HL-60 (cell line): ENCODE results near the gene CTNNA3.

ENCODE experiments used
- DNase-seq, 2 experiments: peaks; one replicate each; pipeline ENCODE4 v3.0.0-alpha.2; 2010 to 2020; ENCODE audit warnings: low read depth in 1 of 2, low spot score in 1 of 2
- H3K27ac ChIP-seq: fragments of 250-450 bp; sonication (Bioruptor Pico); replicated peaks from 2 replicates; pipeline ENCODE4 v1.5.1; 2020; ENCODE audit warnings: mild to moderate bottlenecking, moderate library complexity
- H3K27me3 ChIP-seq: fragments of 250-450 bp; sonication (Bioruptor Pico); 2 replicates; pipeline ENCODE4 v1.5.1; 2021; ENCODE audit warnings: mild to moderate bottlenecking, moderate library complexity; ENCODE audit not compliant: insufficient read depth, poor library complexity, severe bottlenecking
- H3K4me3 ChIP-seq: replicated peaks from 2 replicates; pipeline ENCODE4 v1.5.1; 2011; ENCODE audit warnings: mild to moderate bottlenecking, control low read depth, low read length; ENCODE audit not compliant: insufficient read depth
- CTCF ChIP-seq: IDR thresholded peaks from one replicate; pipeline ENCODE4 v1.5.1; 2011; ENCODE audit warnings: low read length, control low read depth, inconsistent platforms; ENCODE audit not compliant: insufficient read depth
- GABPA ChIP-seq: IDR thresholded peaks from 2 replicates; pipeline ENCODE4 v1.6.1; 2012; ENCODE audit warnings: low read depth
- POLR2AphosphoS5 ChIP-seq: IDR thresholded peaks from 2 replicates; pipeline ENCODE4 v1.6.1; 2012; ENCODE audit warnings: low read depth
- REST ChIP-seq: IDR thresholded peaks from 2 replicates; pipeline ENCODE4 v1.6.1; 2012; ENCODE audit warnings: low read depth; ENCODE audit not compliant: insufficient replicate concordance
- SPI1 ChIP-seq: IDR thresholded peaks from 2 replicates; pipeline ENCODE4 v1.6.1; 2012; ENCODE audit warnings: low read depth, mild to moderate bottlenecking, borderline replicate concordance

Gene CTNNA3

GRCh38 chr10:66555061-66555460, 1140.9 kb downstream of the CTNNA3 start:
- TF ChIP-seq SPI1 (no peak), CTCF (no peak), GABPA (no peak), POLR2AphosphoS5 (no peak), REST (no peak)
- no peaks in the 10 kb centered on the region for H3K27me3 ChIP-seq
- H3K27ac ChIP-seq = no peak overlapping the region
- DNase-seq = no peak
- H3K4me3 ChIP-seq = no peak overlapping the region

GRCh38 chr10:66552331-66552730, 1143.7 kb downstream of the CTNNA3 start:
- no peak for DNase-seq
- TF ChIP-seq CTCF (no peak), REST (no peak), SPI1 (no peak), GABPA (no peak), POLR2AphosphoS5 (no peak)
- Histone ChIP-seq H3K4me3 (no peak overlapping the region), H3K27ac (no peak overlapping the region), H3K27me3 (no peaks in the 10 kb centered on the region)

- H3K27ac ChIP-seq = no peak overlapping the region
- no peak for TF ChIP-seq GABPA
- no peak for TF ChIP-seq SPI1
- TF ChIP-seq REST = no peak
- TF ChIP-seq CTCF = no peak
- TF ChIP-seq POLR2AphosphoS5 = no peak
- no peak for DNase-seq
- H3K4me3 ChIP-seq = no peak overlapping the region
- no peaks in the 10 kb centered on the region for H3K27me3 ChIP-seq
Observed at GRCh38 chr10:66550351-66550750, 1145.6 kb downstream of the CTNNA3 start.
